ENCODE measurements around the gene ZNF141. TPM values are rescaled to one million over a fixed set of nuclear protein-coding genes. Genes with fewer than 3 reads are reported as not detected.

ZNF141 gene
- total and polyA plus RNA-seq, 10 of the 15 experiments (the other 5 are each of a cell fraction or from before 2014, with no cell fraction given): 3.9 to 25.2 (median 10.6) TPM

GRCh38 chr4:314296-314903, 23.2 kb upstream of the ZNF141 start:
- Histone ChIP-seq H3K4me3 (no peak overlapping the region), H2AFZ (ENCODE audit: control insufficient read depth, low read depth, low read length) (no peak overlapping the region), H3K9ac (ENCODE audit: control insufficient read depth, insufficient read depth, low read length) (no peak overlapping the region), H3K4me1 (ENCODE audit: control insufficient read depth, insufficient read depth, low read length) (no peaks in the 10 kb centered on the region), H3K27ac (ENCODE audit: control insufficient read depth, insufficient read depth) (no peak overlapping the region), H4K20me1 (ENCODE audit: control insufficient read depth, insufficient read depth) (no peaks in the 10 kb centered on the region), H3K36me3 (ENCODE audit: control insufficient read depth in 2 of 2, insufficient read depth in 2 of 2, low read length in 1 of 2) (no peaks in the 10 kb centered on the region), H3K9me3 (replicated peaks; ENCODE audit: control insufficient read depth, insufficient read depth, low read length) (peaks cover 3% of the 10 kb centered on the region; the same call in 1 of the 3 replicates), H3K4me2 (ENCODE audit: control insufficient read depth, insufficient read depth) (no peak overlapping the region), H3K27me3 (replicated peaks in 1 of 2; ENCODE audit: control insufficient read depth in 2 of 2, insufficient read depth in 2 of 2, low read length in 1 of 2) (no peaks in the 10 kb centered on the region), H3K79me2 (ENCODE audit: control insufficient read depth, insufficient read depth, low read length) (no peaks in the 10 kb centered on the region)
- ChIA-PET RAD21 (ENCODE audit: unreplicated experiment) (no interaction called here), CTCF (no interaction called here), POLR2A (no interaction called here), SMC1A (ENCODE audit: uncharacterized antibody, unreplicated experiment) (no interaction called here)
- TF ChIP-seq SIN3A (IDR thresholded peaks at IDR 0.05; ENCODE audit: low read depth, low read length): no peak
- TF ChIP-seq SREBF1 (IDR thresholded peaks at IDR 0.05; ENCODE audit: low read length): no peak
- intact Hi-C loops (cut with micrococcal nuclease; ENCODE audit: unreplicated experiment): no loop called here
- in situ Hi-C loops (cut with MboI): no loop called here
- FAIRE-seq (no peak), DNase-seq (ENCODE audit: low read depth, low spot score) (no peak), ATAC-seq (no peak)
- BruUV-seq (replicated peaks): no TSS peak
- WGBS (ENCODE audit: insufficient coverage, insufficient replicate concordance, low lambda C conversion rate, missing lambda C conversion rate): 7% methylated on average over 1 of the region's 1 CpG

GRCh38 chr4:328729-329128, 8.9 kb upstream of the ZNF141 start:
- 83% methylated on average over 8 of the region's 8 CpGs for WGBS (ENCODE audit: insufficient coverage, insufficient replicate concordance, low lambda C conversion rate, missing lambda C conversion rate)
- CTCF ChIA-PET: no interaction called here
- no peak for FAIRE-seq
- Histone ChIP-seq H3K27ac (ENCODE audit: control insufficient read depth, insufficient read depth) (no peak overlapping the region), H2AFZ (ENCODE audit: control insufficient read depth, low read depth, low read length) (no peak overlapping the region), H3K4me1 (ENCODE audit: control insufficient read depth, insufficient read depth, low read length) (no peaks in the 10 kb centered on the region), H3K9ac (ENCODE audit: control insufficient read depth, insufficient read depth, low read length) (no peak overlapping the region), H3K79me2 (ENCODE audit: control insufficient read depth, insufficient read depth, low read length) (no peaks in the 10 kb centered on the region), H3K9me3 (replicated peaks; ENCODE audit: control insufficient read depth, insufficient read depth, low read length) (peaks cover 3% of the 10 kb centered on the region; the same call in 1 of the 3 replicates), H3K36me3 (ENCODE audit: control insufficient read depth in 2 of 2, insufficient read depth in 2 of 2, low read length in 1 of 2) (no peaks in the 10 kb centered on the region), H4K20me1 (ENCODE audit: control insufficient read depth, insufficient read depth) (no peaks in the 10 kb centered on the region), H3K4me3 (no peak overlapping the region), H3K4me2 (ENCODE audit: control insufficient read depth, insufficient read depth) (no peak overlapping the region), H3K27me3 (replicated peaks in 1 of 2; ENCODE audit: control insufficient read depth in 2 of 2, insufficient read depth in 2 of 2, low read length in 1 of 2) (no peaks in the 10 kb centered on the region)
- POLR2A ChIA-PET: no interaction called here
- DNase-seq (ENCODE audit: low read depth, low spot score): no peak
- intact Hi-C loops (cut with micrococcal nuclease; ENCODE audit: unreplicated experiment): no loop called here
- SMC1A ChIA-PET (ENCODE audit: uncharacterized antibody, unreplicated experiment): no interaction called here
- in situ Hi-C loops (cut with MboI): no loop called here
- no TSS peak for BruUV-seq (replicated peaks)
- no peak for ATAC-seq
- RAD21 ChIA-PET (ENCODE audit: unreplicated experiment): no interaction called here
- TF ChIP-seq DPF2 (IDR thresholded peaks at IDR 0.05): no peak
- no peak for TF ChIP-seq TARDBP (IDR thresholded peaks at IDR 0.05; ENCODE audit: borderline replicate concordance)
- no peak for TF ChIP-seq SP1 (IDR thresholded peaks at IDR 0.05; ENCODE audit: low read depth, low read length)
- TF ChIP-seq CUX1 (IDR thresholded peaks at IDR 0.05; ENCODE audit: insufficient replicate concordance, low read depth, low read length): no peak
- TF ChIP-seq BMI1 (IDR thresholded peaks at IDR 0.05; ENCODE audit: borderline replicate concordance): no peak
- TF ChIP-seq CBFB (IDR thresholded peaks at IDR 0.05; ENCODE audit: low read depth): no peak
- no peak for TF ChIP-seq CHD4 (IDR thresholded peaks at IDR 0.05)
- TF ChIP-seq MTA3 (IDR thresholded peaks at IDR 0.05; ENCODE audit: borderline replicate concordance, low read length): no peak
- no peak for TF ChIP-seq BCLAF1 (IDR thresholded peaks at IDR 0.05)
- no peak for TF ChIP-seq POLR2A (IDR thresholded peaks at IDR 0.05; ENCODE audit: low read depth, low read length)
